ENCODE results near the gene INTS4.
"Not testable (repeated sequence)": the region's sequence is repeated elsewhere in the genome, so short reads cannot be mapped to it uniquely, and the experiment has no call there.

GRCh38 chr11:77843700-77844099, 150.8 kb downstream of the INTS4 start:
- not testable (repeated sequence) for TF ChIP-seq CTCF, EP300 (IDR thresholded peaks at IDR 0.05)
